GM12878 (cell line): Measurements from ENCODE around the gene ARL2.

ENCODE experiments used
- ATF2 ChIP-seq: IDR thresholded peaks from 2 replicates; pipeline ENCODE4 v1.6.1; 2012; ENCODE audit warnings: low read length, inconsistent platforms
- CBFB ChIP-seq: IDR thresholded peaks from 2 replicates; pipeline ENCODE4 v1.6.1; 2016; ENCODE audit warnings: antibody characterized with exemption, low read depth
- CEBPB ChIP-seq, 2 experiments: fragments of 150-350 bp in 1 of 2; IDR thresholded peaks; 2 replicates each; pipeline ENCODE4 v1.6.1; 2012 to 2014; ENCODE audit warnings: low read depth in 2 of 2, low read length in 2 of 2, borderline replicate concordance in 1 of 2, inconsistent platforms in 1 of 2
- E2F4 ChIP-seq: IDR thresholded peaks from 2 replicates; pipeline ENCODE4 v1.6.1; 2012; ENCODE audit warnings: low read depth, low read length, improper control_type of control experiment
- EP300 ChIP-seq, 2 experiments: fragments of 150-350 bp in 1 of 2; IDR thresholded peaks; 2 replicates each; pipeline ENCODE4 v1.6.1; 2011 to 2012; ENCODE audit warnings: low read depth in 2 of 2, low read length in 2 of 2, borderline replicate concordance in 1 of 2, improper control_type of control experiment in 1 of 2, inconsistent platforms in 1 of 2; ENCODE audit not compliant: control insufficient read depth in 1 of 2
- JUNB ChIP-seq: IDR thresholded peaks from 2 replicates; pipeline ENCODE4 v1.6.1; 2016; ENCODE audit warnings: antibody characterized with exemption, mild to moderate bottlenecking
- RAD21 ChIP-seq: IDR thresholded peaks from 2 replicates; pipeline ENCODE4 v1.6.1; 2011; ENCODE audit warnings: mild to moderate bottlenecking, low read depth, low read length, moderate library complexity; ENCODE audit not compliant: insufficient read depth
- RAD51 ChIP-seq: fragments of 450-650 bp; IDR thresholded peaks from 2 replicates; pipeline ENCODE4 v1.6.1; 2016; ENCODE audit warnings: moderate library complexity, mild to moderate bottlenecking, inconsistent platforms
- SREBF2 ChIP-seq: IDR thresholded peaks from 2 replicates; pipeline ENCODE4 v1.6.1; 2012; ENCODE audit warnings: mild to moderate bottlenecking, low read length
- ZBTB4 ChIP-seq: fragments of 450-650 bp; formaldehyde crosslinking; IDR thresholded peaks from 2 replicates; pipeline ENCODE4 v1.4.0; 2022; ENCODE audit warnings: mild to moderate bottlenecking, moderate library complexity
- TF ChIP-seq, protein P1 (sequence below): IDR thresholded peaks from 2 replicates; pipeline ENCODE4 v1.6.1; 2012; ENCODE audit warnings: low read depth, low read length, improper control_type of control experiment
- TF ChIP-seq, protein P2 (sequence below), 3 experiments: IDR thresholded peaks in 2 of 3; conservative IDR thresholded peaks in 1 of 3; 2 replicates each; pipeline ENCODE4 v1.5.1; 2011; ENCODE audit warnings: low read depth in 3 of 3, low read length in 3 of 3, mild to moderate bottlenecking in 3 of 3, control low read depth in 2 of 3, moderate library complexity in 2 of 3, inconsistent platforms in 1 of 3, mixed read lengths in 1 of 3; ENCODE audit not compliant: control insufficient read depth in 2 of 3, insufficient read depth in 1 of 3; ENCODE audit errors: extremely low read depth in 1 of 3

- TF ChIP-seq, protein P1, sequence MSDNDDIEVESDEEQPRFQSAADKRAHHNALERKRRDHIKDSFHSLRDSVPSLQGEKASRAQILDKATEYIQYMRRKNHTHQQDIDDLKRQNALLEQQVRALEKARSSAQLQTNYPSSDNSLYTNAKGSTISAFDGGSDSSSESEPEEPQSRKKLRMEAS = no peak
- TF ChIP-seq JUNB (no peak), E2F4 (no peak), RAD21 (no peak), CEBPB (IDR thresholded peaks at IDR 0.05; ENCODE audit: borderline replicate concordance in 1 of 2, low read depth in 2 of 2, low read length in 2 of 2) (no peak), EP300 (IDR thresholded peaks at IDR 0.05; ENCODE audit: borderline replicate concordance in 1 of 2, control insufficient read depth in 1 of 2, low read depth in 2 of 2, low read length in 2 of 2) (no peak), ZBTB4 (CRISPR knock-in tag) (no peak), ATF2 (no peak), RAD51 (no peak), CBFB (no peak), SREBF2 (no peak)
- TF ChIP-seq, protein P2, sequence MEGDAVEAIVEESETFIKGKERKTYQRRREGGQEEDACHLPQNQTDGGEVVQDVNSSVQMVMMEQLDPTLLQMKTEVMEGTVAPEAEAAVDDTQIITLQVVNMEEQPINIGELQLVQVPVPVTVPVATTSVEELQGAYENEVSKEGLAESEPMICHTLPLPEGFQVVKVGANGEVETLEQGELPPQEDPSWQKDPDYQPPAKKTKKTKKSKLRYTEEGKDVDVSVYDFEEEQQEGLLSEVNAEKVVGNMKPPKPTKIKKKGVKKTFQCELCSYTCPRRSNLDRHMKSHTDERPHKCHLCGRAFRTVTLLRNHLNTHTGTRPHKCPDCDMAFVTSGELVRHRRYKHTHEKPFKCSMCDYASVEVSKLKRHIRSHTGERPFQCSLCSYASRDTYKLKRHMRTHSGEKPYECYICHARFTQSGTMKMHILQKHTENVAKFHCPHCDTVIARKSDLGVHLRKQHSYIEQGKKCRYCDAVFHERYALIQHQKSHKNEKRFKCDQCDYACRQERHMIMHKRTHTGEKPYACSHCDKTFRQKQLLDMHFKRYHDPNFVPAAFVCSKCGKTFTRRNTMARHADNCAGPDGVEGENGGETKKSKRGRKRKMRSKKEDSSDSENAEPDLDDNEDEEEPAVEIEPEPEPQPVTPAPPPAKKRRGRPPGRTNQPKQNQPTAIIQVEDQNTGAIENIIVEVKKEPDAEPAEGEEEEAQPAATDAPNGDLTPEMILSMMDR (IDR thresholded peaks at IDR 0.05 in 2 of 3, conservative IDR thresholded peaks at IDR 0.05 in 1 of 3; ENCODE audit: control insufficient read depth in 2 of 3, extremely low read depth in 1 of 3, insufficient read depth in 1 of 3, low read depth in 3 of 3, low read length in 3 of 3) = no peak
These were observed 24.5 kb upstream of the ARL2 start for GRCh38 chr11:64989416-64989815.
